Measurements from ENCODE around the gene NPHS1.
"Not testable (repeated sequence)": the region's sequence is repeated elsewhere in the genome, so short reads cannot be mapped to it uniquely, and the experiment has no call there.

Gene NPHS1

GRCh38 chr19:35811317-35812219 is 40.7 kb downstream of the NPHS1 start:
- no peak for DNase-seq

DNA sequence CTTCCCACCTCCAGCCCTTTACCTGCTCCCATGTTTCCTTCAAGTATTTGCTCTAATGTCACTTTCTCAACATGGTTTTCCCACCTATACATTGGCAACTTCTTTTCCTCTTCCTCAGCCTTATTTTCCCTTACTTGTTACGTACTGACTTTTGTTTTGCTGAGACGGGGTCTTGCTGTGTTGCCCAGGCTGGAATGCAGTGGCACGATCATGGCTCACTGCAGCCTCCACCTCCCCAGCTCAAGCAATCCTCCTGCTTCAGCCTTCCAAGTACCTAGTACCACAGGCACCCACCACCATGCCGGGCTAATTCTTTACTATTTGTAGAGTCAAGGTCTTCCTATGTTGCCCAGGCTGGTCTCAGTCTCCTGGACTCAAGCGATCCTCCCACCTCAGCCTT is 44.7 kb downstream of the NPHS1 start:
- no peak for DNase-seq

DNA sequence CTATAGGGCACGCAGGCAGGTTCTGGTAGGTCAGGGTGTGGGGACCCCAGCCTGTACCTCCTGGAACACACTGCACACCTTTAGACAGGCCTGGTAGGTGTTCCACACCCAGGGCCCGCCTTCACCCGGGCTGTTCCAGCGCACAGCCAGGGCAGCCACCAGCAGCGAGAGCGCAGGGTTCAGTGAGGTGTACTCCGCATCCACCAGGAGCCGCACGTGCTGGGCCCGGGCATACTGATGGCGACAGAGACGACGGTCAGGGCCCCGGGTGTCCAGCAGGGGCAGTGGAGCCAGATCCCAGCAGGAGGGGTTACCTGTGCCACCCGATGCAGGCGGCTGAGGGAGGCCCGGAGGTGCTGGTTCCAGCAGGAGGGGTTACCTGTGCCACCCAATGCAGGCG is 45.7 kb downstream of the NPHS1 start:
- no peak for DNase-seq

DNA sequence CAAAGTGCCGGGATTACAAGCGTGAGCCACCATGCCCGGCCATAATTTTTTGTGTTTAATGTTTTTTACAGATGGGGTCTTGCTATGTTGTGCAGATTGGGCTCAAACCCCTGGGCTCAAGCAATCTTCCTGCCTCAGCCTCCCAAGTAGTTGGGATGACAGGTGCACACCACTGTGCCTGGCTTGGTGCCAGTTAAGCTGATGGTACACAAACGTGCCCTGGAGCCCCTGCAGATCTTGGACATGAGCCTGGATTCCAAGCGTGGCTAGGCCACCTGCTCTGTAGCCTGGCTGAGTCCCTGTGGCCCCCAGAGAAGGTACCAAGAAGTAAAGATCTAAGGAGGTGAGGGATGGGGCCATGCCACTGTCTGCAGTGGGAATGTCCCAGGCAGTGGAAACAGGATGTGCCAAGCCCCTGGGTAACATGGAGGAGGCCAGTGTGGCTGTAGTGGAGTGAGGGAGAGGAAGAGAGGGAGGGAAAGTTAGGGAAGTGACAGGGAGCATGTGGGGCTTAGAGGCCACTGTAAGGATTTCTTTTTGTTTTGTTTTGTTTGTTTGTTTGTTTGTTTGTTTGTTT is 46.7 kb downstream of the NPHS1 start:
- no peak for DNase-seq

DNA sequence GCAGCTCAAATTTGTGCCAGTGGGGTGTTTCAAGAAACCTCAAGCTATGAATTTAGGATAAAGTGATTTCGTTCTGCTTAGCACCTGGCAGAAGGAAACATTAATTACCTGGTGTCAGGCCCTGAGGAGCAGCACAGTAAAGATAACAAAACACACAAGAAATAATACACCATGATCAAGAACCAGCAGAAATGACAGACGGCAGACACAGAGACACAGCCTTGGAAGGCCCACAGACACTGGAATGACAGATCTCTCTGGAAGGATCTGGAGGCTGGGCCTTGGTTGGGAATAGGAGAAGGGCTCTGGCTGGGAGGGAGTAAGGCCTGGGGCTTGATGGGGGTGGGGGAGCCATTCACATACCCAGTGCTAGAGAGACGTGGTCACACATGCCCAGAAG is 50.5 kb downstream of the NPHS1 start:
- DNase-seq: no peak

DNA sequence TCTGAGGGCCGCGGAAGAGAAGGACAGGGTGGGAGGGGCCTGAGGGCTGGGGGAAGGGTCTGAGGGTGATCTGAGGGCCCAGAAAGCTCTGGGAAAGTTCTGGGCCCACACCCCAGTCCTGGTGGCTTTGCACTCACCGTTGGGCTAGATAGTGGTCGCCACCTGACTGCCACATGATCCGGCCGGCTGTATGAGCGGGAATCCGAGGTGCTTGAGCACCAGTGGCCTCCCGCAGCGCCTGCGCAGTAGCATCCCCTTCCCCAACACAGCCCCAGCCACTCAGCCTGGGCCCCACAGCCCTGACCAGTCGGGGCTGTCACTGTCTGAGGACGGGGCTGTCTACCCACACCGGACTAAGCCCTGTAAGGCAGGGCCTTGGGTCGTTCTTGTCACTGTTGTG is 54.6 kb downstream of the NPHS1 start:
- DNase-seq: no peak

DNA sequence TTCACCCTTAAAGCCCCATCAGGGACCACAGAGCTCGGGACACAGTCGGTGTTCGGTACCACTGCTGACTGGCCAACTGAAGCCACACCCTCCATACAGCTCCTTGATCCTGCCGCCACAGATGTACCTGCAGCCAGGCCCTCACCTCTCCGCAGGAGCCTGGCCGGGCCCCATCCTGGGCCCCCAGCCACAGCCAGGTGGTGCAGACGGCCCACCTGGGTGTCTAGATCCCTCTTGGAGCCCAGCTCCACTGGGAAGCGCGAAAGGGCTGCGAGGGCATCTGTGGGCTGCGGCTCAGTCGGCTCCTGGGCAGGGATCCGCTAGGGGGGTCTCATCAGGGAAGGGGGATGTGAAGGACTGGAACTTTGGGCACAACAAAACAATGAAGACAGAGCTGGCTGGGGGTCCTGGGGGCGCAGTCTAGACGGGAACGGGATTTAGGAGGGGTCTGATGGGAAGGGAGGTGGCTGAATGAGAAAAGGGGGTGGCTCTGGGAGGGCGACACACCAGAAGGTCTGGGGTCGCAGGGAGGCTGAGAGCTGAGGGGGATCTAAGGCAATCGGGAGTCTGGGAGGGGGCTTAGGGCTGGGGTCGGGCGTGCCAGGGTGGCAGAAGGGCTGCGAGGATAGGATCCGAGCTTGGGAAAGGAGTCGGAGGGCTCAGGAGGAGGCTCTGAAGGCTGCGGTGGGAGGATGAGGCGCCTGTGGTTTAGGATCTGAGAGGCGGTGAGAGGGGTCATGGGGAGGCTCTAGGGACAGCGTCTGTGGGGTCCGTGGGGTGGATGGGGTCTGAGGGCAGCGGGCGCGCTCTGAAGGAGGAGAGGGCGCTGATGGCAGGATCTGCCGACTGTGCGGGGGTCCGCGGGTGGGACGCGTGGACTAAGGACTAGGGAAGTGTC is 55.4 kb downstream of the NPHS1 start:
- DNase-seq: no peak

GRCh38 chr19:35795564-35795963 is 56.7 kb downstream of the NPHS1 start:
- DNase-seq: not testable (repeated sequence)

DNA sequence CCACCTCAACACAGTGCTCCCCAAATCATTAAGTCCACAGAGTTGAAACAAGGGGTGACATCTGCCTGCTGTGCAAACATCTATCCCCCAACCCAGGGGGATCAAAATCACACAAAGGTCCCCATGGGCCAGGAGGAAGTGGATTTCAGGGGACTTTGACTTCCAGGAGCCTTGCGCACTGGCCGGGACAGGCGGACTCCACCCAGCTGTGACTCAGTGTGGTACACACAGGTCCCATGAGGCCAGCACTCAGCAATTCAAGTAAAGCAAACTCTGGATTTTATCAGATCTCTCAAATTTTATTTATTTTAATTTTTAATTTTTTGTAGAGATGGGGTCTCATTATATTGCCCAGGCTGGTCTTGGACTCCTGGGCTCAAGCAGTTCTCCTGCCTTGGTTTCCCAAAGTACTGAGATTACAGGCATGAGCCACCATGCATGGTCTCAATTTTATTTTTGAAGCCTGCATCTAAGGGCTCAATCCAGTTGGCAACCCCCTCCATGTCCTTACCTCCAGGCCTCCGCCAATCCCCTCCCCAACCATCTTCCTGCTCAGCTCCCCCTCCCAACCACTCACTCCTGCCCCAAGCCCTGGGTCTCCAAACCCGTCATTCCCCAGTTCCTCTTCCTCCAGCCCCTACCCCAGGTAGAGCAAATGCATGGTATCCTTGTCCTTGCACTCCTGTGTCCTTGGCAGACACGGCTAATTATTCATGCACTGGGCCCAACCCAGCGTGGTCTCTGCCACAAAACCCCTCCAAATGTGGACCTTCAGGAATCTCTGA is 58.7 kb downstream of the NPHS1 start:
- DNase-seq: no peak

DNA sequence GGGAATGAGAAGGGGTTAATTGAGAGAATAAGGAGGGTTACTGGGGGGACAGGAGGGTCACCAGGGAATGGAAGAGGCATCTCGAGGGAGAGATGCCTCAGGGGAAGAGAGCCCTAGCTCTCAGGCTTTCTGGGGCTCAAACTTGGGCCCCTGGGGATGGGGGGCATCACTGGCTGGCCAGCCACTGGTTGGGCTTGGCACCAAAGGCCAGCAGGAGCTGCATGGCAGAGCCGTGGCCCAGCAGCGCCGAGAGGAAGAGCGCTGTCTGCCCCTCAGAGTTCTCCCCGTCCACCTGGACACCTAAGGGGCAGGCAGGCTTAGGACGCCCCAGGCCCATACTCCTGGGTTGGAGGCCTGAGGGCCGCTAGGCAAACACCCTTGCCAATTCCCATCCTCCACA is 59.4 kb downstream of the NPHS1 start:
- no peak for DNase-seq

DNA sequence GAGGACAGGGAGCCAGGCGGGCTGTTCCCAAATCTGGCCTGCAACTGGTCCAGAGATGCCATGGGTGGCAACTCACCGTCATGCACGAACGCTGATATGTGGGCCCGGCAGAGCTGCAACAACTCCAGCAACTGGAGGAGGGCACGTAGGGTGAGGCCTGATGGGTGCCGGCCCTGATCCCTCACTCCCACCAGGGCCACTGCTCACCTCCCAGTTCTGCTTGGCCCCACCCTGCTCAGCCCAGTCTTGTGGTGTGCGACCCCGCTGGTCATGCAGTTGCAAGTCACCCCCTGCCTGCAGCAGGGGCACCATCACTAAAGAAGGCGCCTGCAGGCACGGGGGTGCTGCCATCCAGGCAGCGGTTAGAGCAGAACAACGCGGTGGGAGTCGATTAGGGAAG is 60.0 kb downstream of the NPHS1 start:
- no peak for DNase-seq

DNA sequence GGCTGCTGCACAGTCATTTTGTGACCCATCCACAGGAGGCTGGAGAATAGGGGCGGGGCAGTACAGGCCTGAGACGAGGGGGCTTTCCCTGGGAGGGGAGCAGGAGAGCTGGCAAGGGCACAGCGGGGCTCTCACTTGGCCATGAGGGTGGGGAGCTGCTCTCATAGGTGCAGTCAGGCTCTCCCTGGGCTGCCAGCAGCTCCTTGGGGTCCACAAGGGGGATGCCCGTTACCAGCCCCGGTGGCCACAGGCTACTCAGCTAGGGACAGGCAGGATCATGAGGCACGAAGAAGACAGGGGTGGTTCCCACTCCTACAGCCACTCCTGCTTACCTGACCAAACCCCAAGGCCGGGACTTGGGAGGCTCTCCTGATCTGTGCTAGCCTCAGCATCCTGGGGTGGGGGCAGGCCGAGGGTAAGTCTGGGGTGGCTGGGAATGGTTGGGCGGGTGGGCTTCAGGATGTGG is 60.5 kb downstream of the NPHS1 start:
- DNase-seq: no peak

GRCh38 chr19:35790981-35791813 is 61.1 kb downstream of the NPHS1 start:
- DNase-seq: no peak

DNA sequence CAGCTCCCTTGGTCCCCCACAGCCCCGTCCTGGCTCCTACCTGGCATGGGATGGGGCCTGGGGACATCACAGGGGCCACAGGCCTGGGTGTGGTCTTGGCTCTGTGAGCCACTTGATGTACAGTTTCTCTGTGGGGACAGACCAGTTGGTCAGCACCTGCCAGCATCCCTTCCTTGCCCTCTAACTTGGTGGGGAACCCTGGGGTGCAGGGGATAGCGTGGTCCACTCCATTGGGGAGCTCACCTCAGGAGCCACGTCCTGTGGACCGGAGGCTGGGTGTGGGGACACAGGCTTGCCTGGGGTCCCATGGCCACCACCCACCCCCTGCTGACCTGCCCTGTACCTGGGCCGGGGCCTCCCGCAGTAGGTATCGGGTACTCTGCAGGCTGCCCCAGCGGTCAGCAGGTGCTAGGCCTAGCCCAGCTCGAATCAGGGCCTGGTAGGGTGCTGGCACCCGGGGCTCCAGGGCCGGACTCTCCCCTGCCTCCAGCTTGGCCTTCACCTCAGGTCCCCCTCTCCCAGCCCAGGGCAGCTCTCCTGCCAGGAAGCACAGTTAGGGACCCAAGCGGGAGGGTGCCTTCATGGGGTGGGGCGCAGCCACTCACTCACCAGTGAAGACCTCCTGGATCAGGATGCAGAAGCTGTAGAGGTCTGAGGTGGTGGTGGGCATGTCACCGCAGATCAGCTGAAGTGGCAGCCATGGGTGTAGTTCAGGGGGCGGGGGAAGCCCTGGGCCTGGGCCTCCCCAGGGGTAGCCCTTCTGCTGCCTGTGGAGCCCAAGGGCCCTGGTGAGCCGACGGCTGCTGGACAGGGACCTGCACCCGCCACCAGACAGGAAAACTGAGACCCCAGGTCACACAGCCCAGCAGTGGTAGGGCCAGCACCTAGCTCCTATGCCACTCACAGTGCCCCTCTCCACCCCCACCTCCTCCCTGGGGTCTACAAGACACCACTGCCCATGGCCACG is 62.0 kb downstream of the NPHS1 start:
- DNase-seq: no peak

DNA sequence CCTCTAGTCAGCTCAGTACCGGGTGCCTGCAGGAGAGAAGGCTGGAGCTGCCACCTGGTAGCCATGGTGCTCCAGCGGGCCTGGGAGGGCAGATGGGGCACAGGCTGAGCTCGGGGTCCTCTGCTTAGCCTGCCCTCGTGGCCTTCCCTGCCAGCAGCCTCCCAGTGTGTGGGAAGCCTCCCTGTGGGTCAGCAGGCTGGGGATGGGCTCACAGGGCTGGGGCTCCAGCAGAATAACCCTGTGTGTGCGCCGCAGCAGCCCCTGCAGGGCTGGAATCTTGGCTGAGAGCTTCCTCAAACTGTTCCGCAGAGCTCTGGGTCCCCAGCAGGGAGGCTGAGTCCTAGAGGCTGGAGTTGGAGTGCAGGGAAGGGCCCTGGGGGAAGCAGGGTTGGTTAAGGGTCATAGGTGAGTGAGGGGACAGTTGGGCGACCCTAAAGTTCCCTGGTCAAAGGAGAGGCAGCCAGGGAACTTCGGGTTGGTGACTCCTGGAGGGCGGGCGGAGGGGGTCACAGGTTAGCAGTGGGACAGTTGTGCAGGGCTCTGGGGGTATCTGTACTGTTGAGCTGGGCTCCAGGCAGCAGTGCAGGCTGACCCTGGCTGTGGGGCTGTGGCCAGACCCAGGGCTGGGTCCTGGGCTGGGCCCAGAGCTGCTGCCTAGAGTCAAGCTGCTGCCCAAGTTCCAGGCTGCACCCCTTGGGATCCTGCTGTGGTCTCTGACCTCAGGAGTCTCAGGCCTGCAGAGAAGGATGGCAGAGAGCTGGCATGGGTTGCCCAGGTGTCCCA is 62.9 kb downstream of the NPHS1 start:
- DNase-seq: no peak

DNA sequence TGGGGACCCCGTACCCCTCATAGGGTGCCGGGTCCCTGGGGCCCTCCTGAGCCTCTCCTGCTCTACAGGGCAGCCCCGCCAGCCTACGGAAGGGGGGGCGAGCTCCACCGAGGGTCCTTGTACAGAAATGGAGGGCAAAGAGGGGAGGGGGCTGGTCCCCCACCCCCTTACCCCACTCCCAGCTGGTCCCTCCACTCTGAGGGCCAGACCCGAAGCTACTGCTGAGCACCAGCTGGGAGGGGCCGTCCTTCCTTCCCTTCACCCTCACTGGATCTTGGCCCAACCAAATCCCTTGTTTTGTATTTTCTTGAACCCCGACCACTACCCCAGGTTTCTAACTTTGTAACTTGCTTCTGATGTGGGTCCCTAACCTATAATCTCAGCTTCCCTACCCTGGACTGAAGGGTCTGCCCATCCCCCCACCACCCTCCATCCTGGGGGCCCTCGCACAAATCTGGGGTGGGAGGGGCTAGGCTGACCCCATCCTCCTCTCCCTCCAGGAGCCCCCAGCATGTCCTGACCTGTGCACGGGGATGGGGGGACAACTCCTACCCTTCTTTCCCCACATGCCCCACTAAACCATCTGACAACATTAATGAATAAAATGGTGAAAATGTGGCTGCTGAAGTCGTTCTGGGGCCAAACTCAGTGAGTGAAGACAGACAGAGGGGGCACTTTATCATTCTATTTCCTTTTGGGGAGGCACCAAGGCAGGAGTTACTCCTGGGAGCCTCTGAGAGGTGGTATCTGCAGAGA is 63.9 kb downstream of the NPHS1 start:
- no peak for DNase-seq

GRCh38 chr19:35787227-35787799 is 65.0 kb downstream of the NPHS1 start:
- DNase-seq: no peak
